Endometrial microvascular endothelial cells (primary cell): ENCODE results near the gene DGCR8. TPM values are rescaled to one million over a fixed set of nuclear protein-coding genes. Genes with fewer than 3 reads are reported as not detected.

Source experiments
- in situ Hi-C: cut with HindIII; loops from 2 replicates; pipeline ENCODE4 v1.10.0; 2017; ENCODE audit warnings: low sequenced_read_pairs, low pct_unique_long_range_greater_than_20kb; ENCODE audit errors: inconsistent ontology term
- total RNA-seq: library from RNA; depleted of rRNA; stranded (reverse); fragments of >200 nt; gene quantifications from one replicate; pipeline ENCODE4 v1.2.3, GENCODE V29; 2015; ENCODE audit errors: inconsistent ontology term

Gene DGCR8
- total RNA-seq, 1 donor from 2014 or later = 28.9 TPM

- in situ Hi-C loops = loop anchor here (25.0 kb wide), 1 partner anchor 146 kb away; no protein-coding TSS in a partner anchor
These were observed 61.4 kb downstream of the DGCR8 start for GRCh38 chr22:20141186-20142077.

GRCh38 chr22:20142711-20143621 lies 62.9 kb downstream of the DGCR8 start:
- in situ Hi-C loops = loop anchor here (25.0 kb wide), 1 partner anchor 144 kb away; no protein-coding TSS in a partner anchor

GRCh38 chr22:20143883-20144665 lies 64.0 kb downstream of the DGCR8 start:
- in situ Hi-C loops = loop anchor here (25.0 kb wide), 1 partner anchor 143 kb away; no protein-coding TSS in a partner anchor

GRCh38 chr22:20145206-20145831 lies 65.3 kb downstream of the DGCR8 start:
- in situ Hi-C loops = loop anchor here (25.0 kb wide), 1 partner anchor 142 kb away; no protein-coding TSS in a partner anchor

GRCh38 chr22:20145832-20146223 lies 65.8 kb downstream of the DGCR8 start:
- in situ Hi-C loops = loop anchor here (25.0 kb wide), 1 partner anchor 141 kb away; no protein-coding TSS in a partner anchor

- in situ Hi-C loops = loop anchor here (25.0 kb wide), 1 partner anchor 141 kb away; no protein-coding TSS in a partner anchor
These were observed 66.7 kb downstream of the DGCR8 start for GRCh38 chr22:20146777-20147176.

- in situ Hi-C loops = loop anchor here (25.0 kb wide), 1 partner anchor 140 kb away; no protein-coding TSS in a partner anchor
These were observed 67.4 kb downstream of the DGCR8 start for GRCh38 chr22:20147237-20147988.

GRCh38 chr22:20148414-20148813 lies 68.4 kb downstream of the DGCR8 start:
- in situ Hi-C loops = loop anchor here (25.0 kb wide), 1 partner anchor 139 kb away; no protein-coding TSS in a partner anchor

- in situ Hi-C loops = loop anchor here (25.0 kb wide), 1 partner anchor 138 kb away; no protein-coding TSS in a partner anchor
These were observed 69.5 kb downstream of the DGCR8 start for GRCh38 chr22:20149257-20150250.

- in situ Hi-C loops = no loop called here
These were observed 70.6 kb downstream of the DGCR8 start, which contains the start of gene CCDC188 for GRCh38 chr22:20150381-20151275. CCDC188 (minus strand) TSS chr22:20151055; CDS start chr22:20150986, 69 bp downstream.

GRCh38 chr22:20151276-20151588 lies 71.2 kb downstream of the DGCR8 start:
- in situ Hi-C loops = no loop called here

- in situ Hi-C loops = no loop called here
These were observed 72.4 kb downstream of the DGCR8 start for GRCh38 chr22:20152464-20152890.

- in situ Hi-C loops = no loop called here
These were observed 73.9 kb downstream of the DGCR8 start for GRCh38 chr22:20153945-20154344.

GRCh38 chr22:20154602-20155187 lies 74.7 kb downstream of the DGCR8 start:
- in situ Hi-C loops = no loop called here
